SK-N-MC (cell line): ENCODE results near the gene PRMT1.

Experiments
- DNase-seq: peaks from one replicate; pipeline ENCODE4 v3.0.0-alpha.2; 2011; ENCODE audit warnings: low read depth, low spot score
- H3K27ac ChIP-seq: fragments of 200-600 bp; sonication (generic); 2 replicates; pipeline ENCODE4 v1.5.1; 2016; ENCODE audit warnings: mixed run types
- H3K36me3 ChIP-seq: fragments of 200-600 bp; sonication (generic); 2 replicates; pipeline ENCODE4 v1.6.1; 2017; ENCODE audit warnings: antibody characterized with exemption, low read length, mixed read lengths; ENCODE audit not compliant: insufficient read depth
- H3K4me3 ChIP-seq: fragments of 200-600 bp; sonication (generic); 2 replicates; pipeline ENCODE4 v1.5.1; 2016
- H3K9ac ChIP-seq: fragments of 200-600 bp; sonication (generic); 2 replicates; pipeline ENCODE4 v1.8.0; 2017; ENCODE audit warnings: mixed run types, mixed read lengths; ENCODE audit not compliant: insufficient read length
- H3K9me3 ChIP-seq: fragments of 200-600 bp; sonication (generic); 2 replicates; pipeline ENCODE4 v1.6.1; 2017; ENCODE audit warnings: low read depth, mild to moderate bottlenecking, antibody characterized with exemption, low read length, moderate library complexity, mixed read lengths
- EZH2 ChIP-seq: fragments of 200-600 bp; sonication (generic); IDR thresholded peaks from one replicate; pipeline ENCODE4 v1.6.1; 2017; ENCODE audit warnings: antibody characterized with exemption
- FOXP2 ChIP-seq: optimal IDR thresholded peaks from 2 replicates; pipeline ENCODE3; 2011; ENCODE audit warnings: mild to moderate bottlenecking, moderate library complexity; ENCODE audit not compliant: insufficient read depth; ENCODE audit errors: extremely low read length, control extremely low read depth
- POLR2AphosphoS5 ChIP-seq: IDR thresholded peaks from 2 replicates; pipeline ENCODE4 v1.6.1; 2012; ENCODE audit warnings: mild to moderate bottlenecking, low read depth, low read length, borderline replicate concordance

PRMT1 gene

DNA sequence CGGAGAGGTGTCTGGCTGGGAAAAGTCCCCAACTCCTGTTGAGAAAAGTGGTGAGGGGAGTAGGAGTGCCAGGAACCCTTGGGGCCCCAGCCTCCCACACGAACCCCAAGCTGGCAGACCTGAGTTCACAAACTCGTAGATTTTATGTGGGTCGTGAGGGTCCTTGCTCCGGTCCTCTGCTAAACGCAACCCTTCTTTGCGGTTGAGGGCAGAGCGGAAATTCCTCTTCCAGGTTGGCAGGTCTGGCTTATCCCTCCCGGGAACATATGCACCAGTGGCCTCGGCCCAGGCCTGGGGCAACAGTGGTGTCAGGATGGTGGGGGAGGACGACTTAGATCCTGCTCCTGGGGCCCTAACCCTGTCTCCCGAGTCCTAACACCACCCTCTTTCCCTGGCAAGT is 13.8 kb upstream of the PRMT1 start:
- H3K4me3 ChIP-seq: no peak overlapping the region
- H3K9me3 ChIP-seq: no peaks in the 10 kb centered on the region
- H3K36me3 ChIP-seq: peaks cover 43% of the 10 kb centered on the region
- DNase-seq: no peak
- H3K9ac ChIP-seq: no peak overlapping the region
- no peak for TF ChIP-seq POLR2AphosphoS5
- TF ChIP-seq EZH2: no peak
- no peak for TF ChIP-seq FOXP2
- no peak overlapping the region for H3K27ac ChIP-seq

DNA sequence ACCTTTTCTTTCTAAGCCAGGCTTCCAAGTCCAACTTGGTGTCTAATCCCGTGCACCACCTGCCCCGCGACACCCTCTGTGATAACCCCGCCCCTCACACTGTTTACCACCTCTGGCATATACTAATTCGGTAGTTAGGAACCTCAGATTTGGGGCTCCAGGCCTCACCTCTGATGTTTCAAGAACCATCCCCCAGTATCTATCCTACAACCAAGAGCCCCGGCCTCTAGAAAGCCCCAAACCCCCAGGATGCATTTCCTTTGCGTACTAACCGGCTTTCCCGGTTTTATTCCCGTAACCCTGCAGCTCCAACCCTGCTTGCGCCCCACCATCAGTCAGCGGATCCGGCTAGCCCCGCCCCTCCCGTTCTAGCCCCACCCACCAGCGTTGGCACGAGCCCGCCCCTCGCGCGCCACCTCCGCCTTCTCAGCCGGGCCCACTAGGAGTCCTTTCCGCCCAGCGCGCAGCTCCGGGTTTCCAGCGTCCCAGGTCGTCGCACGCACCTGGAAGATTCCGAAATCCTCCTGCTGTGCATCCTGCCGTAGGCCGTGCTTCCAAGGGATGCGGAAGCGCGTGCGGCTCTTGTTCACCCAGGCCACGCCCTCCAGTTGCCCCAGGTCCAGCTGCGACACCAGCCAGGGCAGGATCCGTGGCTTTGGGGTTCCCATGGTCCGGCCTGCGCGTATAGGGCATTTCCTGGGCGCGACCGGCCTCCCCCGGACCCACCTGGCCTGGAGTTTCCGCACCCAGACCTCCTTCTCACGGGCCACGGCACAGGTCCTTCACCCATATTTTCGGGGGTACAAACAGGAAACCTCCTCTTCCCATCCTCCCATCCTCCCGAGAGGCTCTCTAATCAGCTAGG is 12.7 kb upstream of the PRMT1 start:
- Histone ChIP-seq H3K36me3 (peaks cover 37% of the 10 kb centered on the region), H3K27ac (peak overlapping the region; percentile 62; the same call in 1 of the 2 replicates), H3K4me3 (peak overlapping the region; percentile 95), H3K9me3 (no peaks in the 10 kb centered on the region), H3K9ac (peak overlapping the region; percentile 75)
- TF ChIP-seq FOXP2 (no peak), EZH2 (no peak), POLR2AphosphoS5 (peak; percentile 82)
- DNase-seq: no peak

DNA sequence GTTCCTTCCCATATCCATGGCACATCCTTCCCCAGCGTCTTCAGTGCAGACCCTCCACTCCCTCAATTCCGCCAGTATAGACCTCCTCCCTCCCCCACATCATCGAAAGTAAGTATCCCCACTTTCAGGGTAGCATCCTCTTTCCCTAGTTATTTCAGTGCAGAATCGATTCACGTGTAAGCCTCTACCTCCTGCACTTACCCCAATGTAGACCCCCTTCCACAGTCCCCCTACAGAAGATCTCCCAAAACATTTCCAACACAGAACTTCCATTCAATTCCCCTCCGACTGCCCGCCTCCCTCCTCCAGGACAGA is 12.1 kb upstream of the PRMT1 start:
- Histone ChIP-seq H3K9ac (peak overlapping the region; percentile 75), H3K4me3 (peak overlapping the region; percentile 95), H3K9me3 (no peaks in the 10 kb centered on the region), H3K36me3 (peaks cover 36% of the 10 kb centered on the region), H3K27ac (peak overlapping the region; percentile 62; the same call in 1 of the 2 replicates)
- no peak for TF ChIP-seq FOXP2
- no peak for TF ChIP-seq POLR2AphosphoS5
- TF ChIP-seq EZH2: no peak
- DNase-seq: no peak

DNA sequence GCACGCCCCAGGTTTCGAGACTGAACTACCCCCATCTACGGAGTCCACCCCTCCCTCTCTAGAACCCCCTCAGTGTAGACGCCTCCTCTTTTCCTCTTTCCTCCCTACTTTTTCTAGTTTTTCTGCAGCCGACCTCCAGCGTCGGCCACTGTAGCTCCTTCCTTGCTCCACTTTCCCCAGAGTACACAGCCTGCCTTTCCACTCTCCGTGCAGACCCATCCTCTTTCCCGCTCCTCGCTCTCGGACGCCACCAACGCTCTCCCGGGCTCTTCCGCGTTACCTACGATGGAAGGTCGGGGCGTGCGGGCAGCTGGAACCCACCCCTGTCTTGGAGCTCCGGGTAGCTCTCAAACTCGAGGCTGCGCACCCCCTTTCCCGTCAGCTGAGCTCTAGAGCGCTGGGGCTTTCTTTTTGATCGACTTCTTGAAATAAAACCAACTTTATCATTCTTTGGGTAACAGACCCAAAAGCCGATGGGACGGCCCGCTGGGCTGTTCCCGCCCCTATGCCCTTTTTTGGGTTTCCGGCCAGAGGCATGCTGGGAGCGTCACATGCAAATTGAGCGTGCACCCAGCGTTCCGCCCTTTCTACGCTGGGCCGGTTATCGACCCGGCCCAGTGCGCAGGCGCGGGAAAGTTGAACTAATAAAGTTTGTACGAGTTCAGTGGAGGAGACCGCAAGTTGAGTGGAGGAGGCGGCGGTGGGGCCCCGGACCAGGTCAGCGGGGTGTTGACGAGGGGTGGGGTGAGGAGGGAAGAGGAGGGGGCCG is 11.5 kb upstream of the PRMT1 start, which contains the start of the genes BCL2L12 and IRF3:
Gene BCL2L12, plus strand, starts transcription at position 583 of the 769 bp plus-strand sequence. CDS start 760 bp downstream, outside the sequence.
Gene IRF3, minus strand, starts transcription at position 507 of the 769 bp plus-strand sequence. CDS start 1,019 bp downstream, outside the sequence.
- H3K27ac ChIP-seq: peak within 1 kb of the TSS; percentile 62
- peak within 1 kb of the TSS; percentile 95 for H3K4me3 ChIP-seq
- DNase-seq: peak; percentile 91
- H3K36me3 ChIP-seq: peaks cover 36% of the 10 kb centered on the region; the same call in 1 of the 2 replicates
- TF ChIP-seq POLR2AphosphoS5 (peak; percentile 91), FOXP2 (peak; percentile 31), EZH2 (no peak)
- H3K9ac ChIP-seq: peak within 1 kb of the TSS; percentile 93
- no peaks in the 10 kb centered on the region for H3K9me3 ChIP-seq

DNA sequence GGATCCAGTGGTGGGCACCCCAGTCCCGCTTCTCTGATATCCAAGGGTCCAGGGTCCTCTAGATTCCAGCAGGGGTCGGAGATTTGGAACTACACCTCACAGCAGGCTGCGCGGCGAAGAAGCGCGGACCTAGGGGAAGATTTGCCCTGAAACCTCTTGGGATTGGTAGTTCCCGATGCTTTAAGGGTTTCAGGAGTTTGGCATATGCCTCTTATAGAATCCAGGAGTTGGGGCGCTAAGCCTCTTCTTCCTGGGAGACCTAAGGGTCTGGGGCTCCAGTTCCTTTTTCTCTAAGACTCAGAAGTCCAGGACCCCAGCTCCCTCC is 11.0 kb upstream of the PRMT1 start:
- Histone ChIP-seq H3K27ac (peak overlapping the region; percentile 57), H3K9me3 (no peaks in the 10 kb centered on the region), H3K9ac (peak overlapping the region; percentile 93), H3K36me3 (peaks cover 34% of the 10 kb centered on the region; the same call in 1 of the 2 replicates), H3K4me3 (peak overlapping the region; percentile 95)
- no peak for DNase-seq
- TF ChIP-seq EZH2 (no peak), FOXP2 (no peak), POLR2AphosphoS5 (no peak)

DNA sequence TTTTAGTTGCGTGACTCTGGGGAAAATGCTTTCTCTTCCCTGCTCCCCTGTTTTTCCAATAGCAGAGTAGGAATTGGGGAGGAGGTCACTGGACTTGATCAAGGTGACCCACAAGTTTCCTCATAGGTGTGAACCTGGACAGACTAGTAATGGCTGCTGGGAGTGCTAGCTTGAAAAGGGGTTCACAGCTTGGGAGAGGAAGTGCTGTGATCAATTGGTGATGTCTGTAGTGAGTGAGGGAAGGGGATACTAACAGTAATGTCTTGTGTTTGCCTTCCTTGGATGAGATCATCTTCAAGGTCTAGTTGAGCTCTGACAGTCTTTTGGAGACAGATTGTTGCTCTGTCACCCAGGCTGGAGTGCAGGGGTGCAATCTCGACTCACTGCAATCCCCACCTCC is 9.6 kb upstream of the PRMT1 start:
- peak overlapping the region; percentile 95 for H3K4me3 ChIP-seq
- DNase-seq: no peak
- H3K9me3 ChIP-seq: no peaks in the 10 kb centered on the region
- TF ChIP-seq EZH2: no peak
- no peak for TF ChIP-seq POLR2AphosphoS5
- no peak for TF ChIP-seq FOXP2
- no peak overlapping the region for H3K27ac ChIP-seq
- peak overlapping the region; percentile 93 for H3K9ac ChIP-seq
- peaks cover 22% of the 10 kb centered on the region; the same call in 1 of the 2 replicates for H3K36me3 ChIP-seq

DNA sequence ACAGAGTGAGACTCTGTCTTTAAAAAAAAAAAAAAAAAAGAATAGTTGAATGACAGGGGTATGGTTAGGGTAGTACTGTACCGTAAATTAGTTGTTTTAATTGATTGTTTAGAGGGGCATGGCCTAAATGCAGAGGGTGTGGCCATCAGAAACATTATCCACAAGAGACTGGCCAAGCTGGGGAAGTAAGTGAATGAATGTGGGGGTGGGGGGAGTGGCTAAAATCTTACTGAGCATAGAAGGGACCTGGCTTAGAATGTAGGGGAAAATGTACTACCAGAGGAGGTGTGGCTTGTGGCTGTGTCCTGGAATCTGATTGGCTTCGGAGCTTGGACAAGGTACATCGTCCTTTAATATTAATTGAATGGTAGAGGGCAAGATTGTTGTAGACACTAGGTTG is 7.6 kb upstream of the PRMT1 start:
- no peak for TF ChIP-seq FOXP2
- no peak for TF ChIP-seq EZH2
- no peak for TF ChIP-seq POLR2AphosphoS5
- Histone ChIP-seq H3K9me3 (no peaks in the 10 kb centered on the region), H3K4me3 (no peak overlapping the region), H3K9ac (no peak overlapping the region), H3K36me3 (peaks cover 22% of the 10 kb centered on the region; the same call in 1 of the 2 replicates), H3K27ac (no peak overlapping the region)
- no peak for DNase-seq
